SK-N-SH (cell line): ENCODE results near the gene CDHR4. TPM values are rescaled to one million over a fixed set of nuclear protein-coding genes. Genes with fewer than 3 reads are reported as not detected.

Experiments used
- CTCF ChIA-PET: fragments of 300-600, 350-600 bp; formaldehyde crosslinking; extraction: SDS; loops from one replicate; lab custom pipeline; 2021; lab: Yijun Ruan, JAX
- POLR2A ChIA-PET: fragments of 350-600 bp; sonication (Branson Sonifier 250); formaldehyde crosslinking; extraction: SDS; loops from one replicate; lab custom pipeline; 2020; ENCODE audit warnings: antibody characterized with exemption, inconsistent platforms; lab: Yijun Ruan, JAX
- DNase-seq: peaks from one replicate; pipeline ENCODE4 v3.0.0; 2012
- H2AFZ ChIP-seq: fragments of 200-600 bp; sonication (generic); 2 replicates; pipeline ENCODE4 v1.8.1; 2016; ENCODE audit warnings: antibody characterized with exemption, mild to moderate bottlenecking, low read depth
- H3F3A ChIP-seq: fragments of 200-600 bp; sonication (generic); replicated peaks from 2 replicates; pipeline ENCODE3; 2016; ENCODE audit warnings: antibody characterized with exemption, mild to moderate bottlenecking; ENCODE audit not compliant: insufficient read depth
- H3K27ac ChIP-seq, 2 experiments: fragments of 200-500 bp in 1 of 2; fragments of 200-600 bp in 1 of 2; sonication (Bioruptor generic) in 1 of 2; sonication (generic), shearing (Covaris generic) in 1 of 2; 2 replicates each; pipeline versions ENCODE4 v1.5.1 to v1.6.1; 2014 to 2016; ENCODE audit warnings: low read depth in 2 of 2, inconsistent platforms in 1 of 2, low read length in 1 of 2, mild to moderate bottlenecking in 1 of 2, mixed read lengths in 1 of 2
- H3K27me3 ChIP-seq: fragments of 200-600 bp; sonication (generic), shearing (Covaris generic); 2 replicates; pipeline ENCODE4 v1.6.1; 2016; ENCODE audit warnings: mixed run types; ENCODE audit not compliant: insufficient read depth
- H3K36me3 ChIP-seq, 2 experiments: fragments of 200-500 bp in 1 of 2; fragments of 200-600 bp in 1 of 2; sonication (Bioruptor generic) in 1 of 2; sonication (generic) in 1 of 2; replicated peaks in 1 of 2; 2 replicates each; pipeline versions ENCODE3 to v1.5.1; 2014 to 2016; ENCODE audit warnings: low read length in 1 of 2, mild to moderate bottlenecking in 1 of 2; ENCODE audit not compliant: insufficient read depth in 2 of 2, control insufficient read depth in 1 of 2
- H3K4me1 ChIP-seq, 2 experiments: fragments of 200-500 bp in 1 of 2; fragments of 200-600 bp in 1 of 2; sonication (Bioruptor generic) in 1 of 2; sonication (generic), shearing (Covaris generic) in 1 of 2; 2 replicates each; pipeline versions ENCODE4 v1.5.1 to v1.6.1; 2014 to 2016; ENCODE audit warnings: low read depth in 1 of 2, low read length in 1 of 2, mixed run types in 1 of 2; ENCODE audit not compliant: insufficient read depth in 2 of 2, control insufficient read depth in 1 of 2
- H3K4me2 ChIP-seq: fragments of 200-600 bp; sonication (generic), shearing (Covaris generic); 2 replicates; pipeline ENCODE4 v1.6.1; 2017; ENCODE audit warnings: mixed run types
- H3K4me3 ChIP-seq, 2 experiments: fragments of 200-500 bp in 1 of 2; fragments of 200-600 bp in 1 of 2; sonication (Bioruptor generic) in 1 of 2; sonication (generic), shearing (Covaris generic) in 1 of 2; 2 replicates each; pipeline versions ENCODE4 v1.5.1 to v1.8.1; 2014 to 2016; ENCODE audit warnings: low read depth in 2 of 2, inconsistent platforms in 1 of 2, low read length in 1 of 2, mild to moderate bottlenecking in 1 of 2, mixed read lengths in 1 of 2, moderate library complexity in 1 of 2
- H3K79me2 ChIP-seq: fragments of 200-600 bp; sonication (generic); 2 replicates; pipeline ENCODE4 v1.8.1; 2017; ENCODE audit warnings: mild to moderate bottlenecking; ENCODE audit not compliant: insufficient read depth
- H3K9ac ChIP-seq: fragments of 200-600 bp; sonication (generic); 2 replicates; pipeline ENCODE4 v1.6.1; 2017; ENCODE audit warnings: mixed run types
- H3K9me2 ChIP-seq: fragments of 200-600 bp; sonication (generic); 2 replicates; pipeline ENCODE4 v1.6.1; 2017; ENCODE audit warnings: mixed run types
- H3K9me3 ChIP-seq: fragments of 200-600 bp; sonication (generic); 2 replicates; pipeline ENCODE4 v1.6.1; 2017; ENCODE audit warnings: mixed run types, mild to moderate bottlenecking, moderate library complexity
- H4K20me1 ChIP-seq: fragments of 200-600 bp; sonication (generic); 2 replicates; pipeline ENCODE4 v1.6.1; 2017; ENCODE audit warnings: mild to moderate bottlenecking, mixed run types; ENCODE audit not compliant: insufficient read depth
- ELF1 ChIP-seq: IDR thresholded peaks from 2 replicates; pipeline ENCODE4 v1.4.0; 2012
- EP300 ChIP-seq, 2 experiments: IDR thresholded peaks; 2 replicates each; pipeline versions ENCODE4 v1.4.0 to v1.6.1; 2012; ENCODE audit warnings: borderline replicate concordance in 1 of 2, low read depth in 1 of 2, low read length in 1 of 2
- FOSL2 ChIP-seq: IDR thresholded peaks from 2 replicates; pipeline ENCODE4 v1.4.0; 2012; ENCODE audit warnings: low read depth, mild to moderate bottlenecking, moderate library complexity, borderline replicate concordance
- FOXJ3 ChIP-seq: sonication (generic); formaldehyde crosslinking; IDR thresholded peaks from 2 replicates; pipeline ENCODE4 v1.5.1; 2020; ENCODE audit warnings: mild to moderate bottlenecking, missing genetic modification reagents
- MAX ChIP-seq: IDR thresholded peaks from 2 replicates; pipeline ENCODE4 v1.4.0; 2012; ENCODE audit warnings: low read depth
- MEF2A ChIP-seq: IDR thresholded peaks from 2 replicates; pipeline ENCODE4 v1.4.0; 2012; ENCODE audit warnings: low read depth, borderline replicate concordance
- MXI1 ChIP-seq: IDR thresholded peaks from 2 replicates; pipeline ENCODE4 v1.6.1; 2012; ENCODE audit warnings: mild to moderate bottlenecking, low read depth, low read length, improper control_type of control experiment
- NRF1 ChIP-seq: IDR thresholded peaks from 2 replicates; pipeline ENCODE4 v1.6.1; 2012; ENCODE audit warnings: low read depth, mild to moderate bottlenecking, low read length
- POLR2AphosphoS5 ChIP-seq: IDR thresholded peaks from 2 replicates; pipeline ENCODE4 v1.6.1; 2012; ENCODE audit warnings: low read depth, low read length
- RAD21 ChIP-seq: IDR thresholded peaks from 2 replicates; pipeline ENCODE4 v1.6.1; 2012; ENCODE audit warnings: mild to moderate bottlenecking, low read length
- RXRA ChIP-seq: IDR thresholded peaks from 2 replicates; pipeline ENCODE4 v1.4.0; 2012; ENCODE audit warnings: low read depth, mild to moderate bottlenecking, borderline replicate concordance
- TAF1 ChIP-seq: IDR thresholded peaks from 2 replicates; pipeline ENCODE4 v1.6.1; 2012; ENCODE audit warnings: low read depth, mild to moderate bottlenecking, low read length, moderate library complexity, borderline replicate concordance
- TCF12 ChIP-seq: IDR thresholded peaks from 2 replicates; pipeline ENCODE4 v1.4.0; 2012
- TEAD4 ChIP-seq: IDR thresholded peaks from 2 replicates; pipeline ENCODE4 v1.4.0; 2012; ENCODE audit warnings: mild to moderate bottlenecking, borderline replicate concordance; ENCODE audit not compliant: insufficient read depth
- YY1 ChIP-seq: IDR thresholded peaks from 2 replicates; pipeline ENCODE4 v1.4.0; 2012; ENCODE audit warnings: low read depth, mild to moderate bottlenecking
- polyA plus RNA-seq, 3 experiments: library from polyadenylated mRNA; depleted of rRNA; stranded (reverse); fragments of >200 nt; gene quantifications; 2 replicates each; pipeline ENCODE4 v1.2.3, GENCODE V29; 2012
- TF ChIP-seq, protein P1 (sequence below): fragments of 150-350 bp; IDR thresholded peaks from 2 replicates; pipeline ENCODE4 v1.6.1; 2017; ENCODE audit warnings: antibody characterized with exemption, low read length, low read depth, borderline replicate concordance
- TF ChIP-seq, protein P2 (sequence below): IDR thresholded peaks from 2 replicates; pipeline ENCODE4 v1.6.1; 2012; ENCODE audit warnings: mild to moderate bottlenecking, low read depth, low read length, moderate library complexity

Gene CDHR4
- polyA plus RNA-seq, 1 of the 3 experiments (the other 2 are of a cell fraction): 0.07 TPM

DNA sequence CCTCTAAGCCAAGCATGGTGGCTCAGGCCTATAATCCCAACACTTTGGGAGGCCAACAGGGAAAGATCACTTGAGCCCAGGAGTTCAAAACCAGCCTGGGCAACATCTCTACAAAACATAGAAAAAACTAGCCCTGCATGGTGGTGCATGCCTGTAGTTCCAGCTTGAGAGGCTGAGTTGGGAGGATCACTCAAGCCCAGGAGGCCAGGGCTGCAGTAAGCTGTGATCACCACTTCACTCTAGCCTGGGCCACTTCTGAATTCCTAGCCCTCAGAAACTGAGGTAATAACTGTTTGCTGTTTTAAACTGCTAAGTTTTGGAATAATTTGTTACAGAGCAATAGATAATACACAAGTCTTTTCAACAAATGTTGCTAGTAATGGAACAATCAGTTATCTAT, 29.7 kb downstream of the CDHR4 start:
- TF ChIP-seq FOSL2: no peak
- no peak for TF ChIP-seq MEF2A
- TF ChIP-seq, protein P1, sequence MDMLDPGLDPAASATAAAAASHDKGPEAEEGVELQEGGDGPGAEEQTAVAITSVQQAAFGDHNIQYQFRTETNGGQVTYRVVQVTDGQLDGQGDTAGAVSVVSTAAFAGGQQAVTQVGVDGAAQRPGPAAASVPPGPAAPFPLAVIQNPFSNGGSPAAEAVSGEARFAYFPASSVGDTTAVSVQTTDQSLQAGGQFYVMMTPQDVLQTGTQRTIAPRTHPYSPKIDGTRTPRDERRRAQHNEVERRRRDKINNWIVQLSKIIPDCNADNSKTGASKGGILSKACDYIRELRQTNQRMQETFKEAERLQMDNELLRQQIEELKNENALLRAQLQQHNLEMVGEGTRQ: no peak
- no peak for TF ChIP-seq YY1
- TF ChIP-seq MXI1: no peak
- TF ChIP-seq ELF1: no peak
- TF ChIP-seq POLR2AphosphoS5: no peak
- TF ChIP-seq, protein P2, sequence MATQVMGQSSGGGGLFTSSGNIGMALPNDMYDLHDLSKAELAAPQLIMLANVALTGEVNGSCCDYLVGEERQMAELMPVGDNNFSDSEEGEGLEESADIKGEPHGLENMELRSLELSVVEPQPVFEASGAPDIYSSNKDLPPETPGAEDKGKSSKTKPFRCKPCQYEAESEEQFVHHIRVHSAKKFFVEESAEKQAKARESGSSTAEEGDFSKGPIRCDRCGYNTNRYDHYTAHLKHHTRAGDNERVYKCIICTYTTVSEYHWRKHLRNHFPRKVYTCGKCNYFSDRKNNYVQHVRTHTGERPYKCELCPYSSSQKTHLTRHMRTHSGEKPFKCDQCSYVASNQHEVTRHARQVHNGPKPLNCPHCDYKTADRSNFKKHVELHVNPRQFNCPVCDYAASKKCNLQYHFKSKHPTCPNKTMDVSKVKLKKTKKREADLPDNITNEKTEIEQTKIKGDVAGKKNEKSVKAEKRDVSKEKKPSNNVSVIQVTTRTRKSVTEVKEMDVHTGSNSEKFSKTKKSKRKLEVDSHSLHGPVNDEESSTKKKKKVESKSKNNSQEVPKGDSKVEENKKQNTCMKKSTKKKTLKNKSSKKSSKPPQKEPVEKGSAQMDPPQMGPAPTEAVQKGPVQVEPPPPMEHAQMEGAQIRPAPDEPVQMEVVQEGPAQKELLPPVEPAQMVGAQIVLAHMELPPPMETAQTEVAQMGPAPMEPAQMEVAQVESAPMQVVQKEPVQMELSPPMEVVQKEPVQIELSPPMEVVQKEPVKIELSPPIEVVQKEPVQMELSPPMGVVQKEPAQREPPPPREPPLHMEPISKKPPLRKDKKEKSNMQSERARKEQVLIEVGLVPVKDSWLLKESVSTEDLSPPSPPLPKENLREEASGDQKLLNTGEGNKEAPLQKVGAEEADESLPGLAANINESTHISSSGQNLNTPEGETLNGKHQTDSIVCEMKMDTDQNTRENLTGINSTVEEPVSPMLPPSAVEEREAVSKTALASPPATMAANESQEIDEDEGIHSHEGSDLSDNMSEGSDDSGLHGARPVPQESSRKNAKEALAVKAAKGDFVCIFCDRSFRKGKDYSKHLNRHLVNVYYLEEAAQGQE: no peak
- TF ChIP-seq NRF1: no peak
- no peak for TF ChIP-seq TEAD4
- no peak for TF ChIP-seq MAX
- TF ChIP-seq RXRA: no peak
- no peak for TF ChIP-seq FOXJ3 (CRISPR knock-in tag)
- TF ChIP-seq TAF1: no peak
- no peak for TF ChIP-seq RAD21
- TF ChIP-seq TCF12: no peak
- TF ChIP-seq EP300 (IDR thresholded peaks at IDR 0.05; ENCODE audit: borderline replicate concordance in 1 of 2, low read depth in 1 of 2, low read length in 1 of 2): no peak
- no peak for DNase-seq
- Histone ChIP-seq H4K20me1 (peaks cover 60% of the 10 kb centered on the region), H3K9me2 (no peaks in the 10 kb centered on the region), H3K9ac (no peak overlapping the region), H3K4me3 (no peak overlapping the region), H3K27ac (peak overlapping the region in 1 of 2 experiments; percentile 22; a peak in 1 of 4 replicates), H3K4me2 (no peak overlapping the region), H3K79me2 (peaks cover 97% of the 10 kb centered on the region), H3K36me3 (peaks cover 0 to 7% of the 10 kb centered on the region in 2 experiments), H3K4me1 (no peaks in the 10 kb centered on the region), H3K9me3 (no peaks in the 10 kb centered on the region), H2AFZ (no peak overlapping the region), H3F3A (peaks cover 19% of the 10 kb centered on the region), H3K27me3 (no peaks in the 10 kb centered on the region)
- POLR2A ChIA-PET: no interaction called here
- CTCF ChIA-PET: interaction anchor here (1.2 to 1.5 kb wide), 2 partner anchors 14 to 33 kb away, joined by 5 to 6 read pairs; partner anchors contain the start of gene INKA1
